ENCODE data around the gene GC. TPM values are rescaled to one million over a fixed set of nuclear protein-coding genes. Genes with fewer than 3 reads are reported as not detected.
"Not testable (repeated sequence)": the region's sequence is repeated elsewhere in the genome, so short reads cannot be mapped to it uniquely, and the experiment has no call there.

GC gene
- total RNA-seq, 1 experiment from 2014 or later: not detected

- no peak for DNase-seq (ENCODE audit: low read depth)
Measured at GRCh38 chr4:71765821-71766383, 18.0 kb downstream of the GC start.

GRCh38 chr4:71765350-71765749 lies 18.5 kb downstream of the GC start:
- no peak for DNase-seq (ENCODE audit: low read depth)

GRCh38 chr4:71752383-71753042 lies 31.4 kb downstream of the GC start:
- no peak for DNase-seq (ENCODE audit: low read depth)

- no peak for DNase-seq (ENCODE audit: low read depth)
Measured at GRCh38 chr4:71749008-71749594, 34.8 kb downstream of the GC start.

- no peak for DNase-seq (ENCODE audit: low read depth)
Measured at GRCh38 chr4:71746379-71746778, 37.5 kb downstream of the GC start.

GRCh38 chr4:71738782-71739181 lies 45.1 kb downstream of the GC start:
- not testable (repeated sequence) for DNase-seq (ENCODE audit: low read depth)

GRCh38 chr4:71732706-71733105 lies 51.2 kb downstream of the GC start:
- DNase-seq (ENCODE audit: low read depth): peak; percentile 3

- no peak for DNase-seq (ENCODE audit: low read depth)
Measured at GRCh38 chr4:71732066-71732465, 51.8 kb downstream of the GC start.

- DNase-seq (ENCODE audit: low read depth): no peak
Measured at GRCh38 chr4:71729856-71730255, 54.0 kb downstream of the GC start.

GRCh38 chr4:71713611-71714203 lies 70.2 kb downstream of the GC start:
- peak; percentile 29 for DNase-seq (ENCODE audit: low read depth)

- no peak for DNase-seq (ENCODE audit: low read depth)
Measured at GRCh38 chr4:71711985-71712348, 71.9 kb downstream of the GC start.

GRCh38 chr4:71711044-71711984 lies 72.6 kb downstream of the GC start:
- no peak for DNase-seq (ENCODE audit: low read depth)

GRCh38 chr4:71709961-71710360 lies 73.9 kb downstream of the GC start:
- no peak for DNase-seq (ENCODE audit: low read depth)

GRCh38 chr4:71698141-71698540 lies 85.7 kb downstream of the GC start:
- no peak for DNase-seq (ENCODE audit: low read depth)

- DNase-seq (ENCODE audit: low read depth): no peak
Measured at GRCh38 chr4:71697031-71697430, 86.8 kb downstream of the GC start.

GRCh38 chr4:71694961-71695360 lies 88.9 kb downstream of the GC start:
- no peak for DNase-seq (ENCODE audit: low read depth)

- no peak for DNase-seq (ENCODE audit: low read depth)
Measured at GRCh38 chr4:71692963-71693362, 90.9 kb downstream of the GC start.

- DNase-seq (ENCODE audit: low read depth): no peak
Measured at GRCh38 chr4:71692198-71692597, 91.7 kb downstream of the GC start.

Measured in RPMI7951 (cell line).